Sciatic nerve (tissue), 2 donors: ENCODE measurements around the gene FAM3A. TPM values are rescaled to one million over a fixed set of nuclear protein-coding genes. Genes with fewer than 3 reads are reported as not detected.
"Not testable (repeated sequence)": the region's sequence is repeated elsewhere in the genome, so short reads cannot be mapped to it uniquely, and the experiment has no call there.

Experiments used
- ATAC-seq: fragments of 200-7000 bp; cut with Tn5 transposase; one replicate; pipeline ENCODE4 v1.9.1; 2020; ENCODE audit warnings: mild to moderate bottlenecking, moderate library complexity
- DNase-seq: peaks from one replicate; pipeline ENCODE4 v3.0.0-alpha.2; 2020; ENCODE audit warnings: low spot score
- intact Hi-C: fragments of 100-400 bp; cut with DNase I; formaldehyde crosslinking; loops from one replicate; pipeline ENCODE4 v1.14.2; 2022
- total RNA-seq: library from RNA; stranded (reverse); fragmentation: NEBNext Ultra II Directional; extraction: Animal tissue kit (Norgen Biotek cat#: 25700); gene quantifications from one replicate; pipeline ENCODE4 v1.2.1, GENCODE V29; 2021
- donor health status: DM: no; HTN: no; CAD: no.
- donor health status: DM: no; HTN: no; CAD: no.

The FAM3A gene, protein sequence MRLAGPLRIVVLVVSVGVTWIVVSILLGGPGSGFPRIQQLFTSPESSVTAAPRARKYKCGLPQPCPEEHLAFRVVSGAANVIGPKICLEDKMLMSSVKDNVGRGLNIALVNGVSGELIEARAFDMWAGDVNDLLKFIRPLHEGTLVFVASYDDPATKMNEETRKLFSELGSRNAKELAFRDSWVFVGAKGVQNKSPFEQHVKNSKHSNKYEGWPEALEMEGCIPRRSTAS
- 40.3 TPM for total RNA-seq

DNA sequence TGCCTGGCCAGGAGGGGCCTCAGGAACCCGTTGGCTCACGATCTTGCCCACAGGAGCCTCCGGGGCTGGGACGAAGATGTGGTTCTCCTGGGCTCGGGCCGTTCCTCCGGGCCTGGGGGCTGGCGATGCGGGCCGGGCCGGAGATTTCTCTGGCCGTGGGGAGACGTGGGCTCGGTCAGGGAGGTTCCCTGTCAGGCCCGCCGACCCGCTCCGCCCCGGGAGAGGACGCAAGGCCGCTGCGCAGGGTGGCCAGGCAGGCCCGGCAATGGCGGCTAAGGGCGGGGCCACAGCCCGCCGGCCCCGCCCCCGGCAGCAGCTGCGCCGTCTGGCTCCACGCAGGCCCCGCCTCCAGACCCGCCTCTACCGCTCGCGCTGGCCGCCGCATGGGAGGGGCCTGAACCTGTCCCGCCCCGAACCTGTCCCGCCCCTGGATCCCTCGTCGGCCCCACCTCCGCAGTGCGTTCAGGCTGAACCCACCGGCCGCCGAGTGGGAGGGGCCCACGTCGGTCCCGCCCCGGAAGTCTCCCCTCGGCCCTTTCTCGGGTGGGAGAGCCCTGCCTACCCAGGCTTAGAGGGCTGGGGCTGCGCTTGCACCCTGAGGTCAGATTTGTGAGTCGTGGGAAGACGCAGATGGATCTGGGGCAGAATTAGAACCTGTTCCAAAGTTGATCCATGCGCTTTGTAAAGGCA is at the start of gene FAM3A:
Gene FAM3A (minus strand): TSS at position 267 of the 690 bp plus-strand sequence. CDS start 460 bp downstream, outside the sequence.
- DNase-seq (peak; percentile 96), ATAC-seq (peak; percentile 97)
- intact Hi-C loops = no loop called here

DNA sequence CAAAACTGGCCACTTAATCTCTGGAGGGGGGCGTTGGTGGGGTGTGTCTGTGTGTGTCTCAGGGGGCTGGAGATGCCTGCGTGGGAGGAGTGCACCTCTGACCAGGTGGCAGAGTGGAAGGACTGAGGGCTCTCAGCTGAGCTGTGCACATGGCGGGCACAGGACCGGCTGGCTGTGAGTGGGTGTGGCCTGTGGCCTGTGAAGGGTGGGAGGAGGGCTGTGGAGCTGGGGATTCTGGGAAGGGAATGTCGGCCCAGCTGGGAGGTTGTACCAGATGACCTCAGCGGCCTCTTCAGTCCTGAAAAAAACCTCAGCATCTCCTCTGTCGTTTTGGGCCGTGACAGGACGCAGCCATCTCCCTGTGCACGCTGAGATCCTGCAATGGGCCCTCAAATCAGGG is 46.3 kb upstream of the FAM3A start:
- peak; percentile 60 for ATAC-seq
- intact Hi-C loops, DNase-seq: not testable (repeated sequence)

DNA sequence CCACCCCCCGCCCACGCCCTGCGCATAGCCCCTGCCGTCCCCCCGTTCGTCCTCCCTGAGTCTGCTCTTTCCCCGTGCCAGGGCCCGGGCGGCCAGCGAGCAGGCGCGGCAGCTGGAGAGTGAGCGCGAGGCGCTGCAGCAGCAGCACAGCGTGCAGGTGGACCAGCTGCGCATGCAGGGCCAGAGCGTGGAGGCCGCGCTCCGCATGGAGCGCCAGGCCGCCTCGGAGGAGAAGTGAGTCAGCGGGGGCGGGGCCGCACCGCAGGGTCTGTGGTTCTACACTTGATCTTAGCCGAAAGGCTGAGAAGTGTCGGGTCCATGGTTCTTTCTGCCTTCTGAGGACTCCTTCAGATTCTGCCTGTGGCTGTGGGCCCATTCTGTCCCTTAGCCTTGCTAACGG is 44.3 kb upstream of the FAM3A start:
- ATAC-seq, DNase-seq, intact Hi-C loops: not testable (repeated sequence)

- DNase-seq, ATAC-seq, intact Hi-C loops: not testable (repeated sequence)
These were observed 42.9 kb upstream of the FAM3A start for GRCh38 chrX:154558896-154559295.

DNA sequence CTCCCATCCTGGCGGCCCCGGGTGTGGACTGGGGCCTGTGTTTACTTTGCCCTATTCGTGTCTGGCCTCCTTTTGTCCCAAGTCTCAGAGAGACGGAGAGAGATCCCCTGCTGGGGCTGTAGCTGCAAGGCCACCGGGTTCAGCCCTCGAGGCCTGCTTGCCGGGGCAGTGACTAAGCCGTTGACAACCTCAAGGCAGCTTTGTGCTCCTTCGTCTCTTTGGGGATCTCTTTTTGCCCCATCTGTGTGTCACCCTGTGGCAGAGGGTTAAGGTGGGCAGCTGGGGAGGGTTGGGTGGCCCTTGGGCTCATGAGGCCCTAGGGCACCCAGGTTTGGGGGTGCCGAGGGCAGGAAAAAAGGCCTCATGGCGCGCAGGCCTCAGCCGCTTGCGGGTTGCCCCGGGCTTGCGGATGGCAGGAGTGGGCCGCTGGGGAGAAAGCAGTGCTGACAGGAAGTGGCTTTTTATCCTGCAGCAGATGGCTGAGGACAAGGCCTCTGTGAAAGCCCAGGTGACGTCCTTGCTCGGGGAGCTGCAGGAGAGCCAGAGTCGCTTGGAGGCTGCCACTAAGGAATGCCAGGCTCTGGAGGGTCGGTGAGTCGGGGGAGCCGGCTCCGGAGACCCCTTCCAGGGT is 42.1 kb upstream of the FAM3A start:
- DNase-seq, ATAC-seq, intact Hi-C loops: not testable (repeated sequence)

- DNase-seq, ATAC-seq, intact Hi-C loops: not testable (repeated sequence)
These were observed 36.2 kb upstream of the FAM3A start for GRCh38 chrX:154552112-154552806.

DNA sequence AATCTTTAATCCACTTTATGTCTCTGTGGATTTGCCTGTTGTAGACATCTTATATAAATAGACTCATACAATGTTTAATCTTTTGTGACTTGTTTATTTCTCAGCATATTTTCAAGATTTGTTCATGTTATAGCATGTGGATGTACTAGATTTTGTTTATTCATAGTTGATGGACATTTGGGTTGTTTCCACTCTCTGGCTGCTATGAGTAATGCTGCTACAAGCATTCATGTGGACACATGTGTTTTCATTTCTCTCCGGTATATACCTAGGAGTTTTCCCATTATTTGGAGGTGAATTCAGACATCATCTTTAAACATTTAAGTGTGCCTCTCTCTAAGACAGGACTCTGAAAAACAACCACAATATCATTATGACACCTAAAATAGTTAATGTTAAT is 33.7 kb upstream of the FAM3A start:
- ATAC-seq = no peak
- no peak for DNase-seq
- intact Hi-C loops = no loop called here

- ATAC-seq (no peak), DNase-seq (no peak)
- intact Hi-C loops = no loop called here
These were observed 31.9 kb upstream of the FAM3A start for GRCh38 chrX:154548028-154548316.

- peak; percentile 93 for DNase-seq
- intact Hi-C loops = no loop called here
- peak; percentile 95 for ATAC-seq
These were observed 31.4 kb upstream of the FAM3A start, which contains the start of gene IKBKG for GRCh38 chrX:154547245-154548027. Gene IKBKG, plus strand, starts transcription at chrX:154547620. Its CDS starts 4,383 bp downstream, at chrX:154552003.

GRCh38 chrX:154546354-154547244 is 30.6 kb upstream of the FAM3A start, which contains the start of gene G6PD:
Gene G6PD, minus strand, starts transcription at chrX:154546846. Its CDS starts 691 bp downstream, at chrX:154546155.
- intact Hi-C loops = no loop called here
- DNase-seq (no peak), ATAC-seq (peak; percentile 58)

GRCh38 chrX:154545673-154546274 is 29.7 kb upstream of the FAM3A start:
- intact Hi-C loops = no loop called here
- DNase-seq = no peak

GRCh38 chrX:154542723-154543424 is 26.8 kb upstream of the FAM3A start:
- DNase-seq (no peak), ATAC-seq (no peak)
- intact Hi-C loops = no loop called here

More at GRCh38 chrX:154545673-154546274, 29.7 kb upstream of the FAM3A start:
- no peak for ATAC-seq

DNA sequence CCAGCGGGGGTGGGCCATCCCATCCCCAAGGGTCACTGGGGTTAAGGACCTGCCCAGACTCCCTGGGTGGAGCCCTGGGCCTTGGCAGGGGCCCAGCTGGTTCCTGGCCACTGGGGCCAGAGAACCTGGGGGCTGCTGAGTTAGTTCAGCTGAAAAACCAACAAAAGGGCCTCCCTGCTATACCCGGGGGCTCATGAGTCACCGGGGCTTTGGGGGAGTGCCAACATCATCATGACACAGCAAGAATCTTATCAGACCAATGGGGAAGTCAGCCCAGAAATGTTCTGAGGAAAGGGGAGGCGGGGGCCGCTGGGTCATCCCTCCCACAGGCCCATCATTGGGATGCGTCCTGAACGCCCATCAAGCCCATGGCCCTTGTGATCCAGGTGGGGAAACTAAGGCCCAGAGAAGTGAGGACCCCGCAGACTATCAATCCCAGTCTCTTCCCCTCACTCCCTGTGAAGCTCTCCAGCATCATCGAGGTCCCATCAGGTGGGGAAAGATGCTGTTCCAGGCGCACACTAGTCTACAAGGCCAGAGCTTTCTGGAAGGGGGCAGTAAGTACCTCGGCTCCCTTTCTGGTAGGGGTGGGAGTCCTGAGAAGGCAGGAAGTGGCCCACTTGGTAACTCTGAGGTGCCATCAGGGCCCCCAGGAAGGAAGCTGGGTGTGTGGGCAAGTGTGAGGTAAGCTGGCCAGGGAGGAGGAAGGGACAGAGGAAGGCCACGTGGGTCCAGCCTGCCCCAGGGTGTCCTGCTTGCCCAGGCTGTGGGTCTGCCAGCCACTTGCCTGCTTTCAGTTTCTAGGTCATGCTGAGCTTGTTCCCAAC is 26.1 kb upstream of the FAM3A start:
- ATAC-seq (peak; percentile 74), DNase-seq (peak; percentile 84)
- intact Hi-C loops = no loop called here

GRCh38 chrX:154541589-154541895 is 25.5 kb upstream of the FAM3A start:
- ATAC-seq = no peak
- no peak for DNase-seq
- intact Hi-C loops = no loop called here

DNA sequence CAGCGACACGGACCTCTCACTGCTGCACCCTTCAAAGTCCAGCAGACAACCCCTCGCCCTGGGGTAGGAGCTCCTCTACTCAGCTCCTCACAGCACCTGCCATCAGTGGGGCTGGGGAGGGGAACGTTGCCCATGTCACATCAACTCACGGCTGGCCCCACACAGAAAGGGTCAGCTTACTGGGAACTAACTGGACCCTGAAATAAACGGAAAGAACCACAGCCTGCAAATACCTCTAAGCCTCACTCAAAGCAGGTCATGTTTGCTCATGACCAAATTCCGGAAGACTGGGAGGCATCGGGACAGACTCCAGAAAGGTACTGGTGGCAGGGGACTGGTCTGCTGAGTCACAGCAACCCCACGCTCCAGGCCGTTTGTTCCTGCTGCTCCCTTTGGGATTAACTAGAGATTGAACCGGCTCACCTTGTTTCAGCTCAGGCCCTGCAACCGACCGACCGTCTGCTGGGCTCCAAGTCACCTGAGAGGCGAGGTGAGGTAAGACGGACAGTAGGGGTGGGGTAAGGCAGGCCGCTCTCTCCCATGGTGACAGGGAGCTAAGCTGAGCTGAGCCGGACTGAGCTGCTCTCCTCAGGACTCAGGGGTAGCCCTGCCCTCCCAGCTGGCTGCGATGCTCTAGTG is 25.0 kb upstream of the FAM3A start:
- ATAC-seq (peak; percentile 31), DNase-seq (no peak)
- intact Hi-C loops = no loop called here

GRCh38 chrX:154540365-154540764 is 24.3 kb upstream of the FAM3A start:
- DNase-seq, ATAC-seq, intact Hi-C loops: not testable (repeated sequence)
